ENCODE results near the gene EGR2. TPM values are rescaled to one million over a fixed set of nuclear protein-coding genes. Genes with fewer than 3 reads are reported as not detected.

EGR2 gene
- total RNA-seq, result 1 to 10 TPM; 3.0 to 4.0 TPM
- long read RNA-seq, donor 1, partial matches to known transcripts, result 0 of 1 reads
- long read RNA-seq, donor 1, other reads (novel, unspliced or antisense), result 1 of 1 reads
- long read RNA-seq, donor 2, partial matches to known transcripts, result 0 of 3 reads
- long read RNA-seq, donor 2, other reads (novel, unspliced or antisense), result 3 of 3 reads

DNA sequence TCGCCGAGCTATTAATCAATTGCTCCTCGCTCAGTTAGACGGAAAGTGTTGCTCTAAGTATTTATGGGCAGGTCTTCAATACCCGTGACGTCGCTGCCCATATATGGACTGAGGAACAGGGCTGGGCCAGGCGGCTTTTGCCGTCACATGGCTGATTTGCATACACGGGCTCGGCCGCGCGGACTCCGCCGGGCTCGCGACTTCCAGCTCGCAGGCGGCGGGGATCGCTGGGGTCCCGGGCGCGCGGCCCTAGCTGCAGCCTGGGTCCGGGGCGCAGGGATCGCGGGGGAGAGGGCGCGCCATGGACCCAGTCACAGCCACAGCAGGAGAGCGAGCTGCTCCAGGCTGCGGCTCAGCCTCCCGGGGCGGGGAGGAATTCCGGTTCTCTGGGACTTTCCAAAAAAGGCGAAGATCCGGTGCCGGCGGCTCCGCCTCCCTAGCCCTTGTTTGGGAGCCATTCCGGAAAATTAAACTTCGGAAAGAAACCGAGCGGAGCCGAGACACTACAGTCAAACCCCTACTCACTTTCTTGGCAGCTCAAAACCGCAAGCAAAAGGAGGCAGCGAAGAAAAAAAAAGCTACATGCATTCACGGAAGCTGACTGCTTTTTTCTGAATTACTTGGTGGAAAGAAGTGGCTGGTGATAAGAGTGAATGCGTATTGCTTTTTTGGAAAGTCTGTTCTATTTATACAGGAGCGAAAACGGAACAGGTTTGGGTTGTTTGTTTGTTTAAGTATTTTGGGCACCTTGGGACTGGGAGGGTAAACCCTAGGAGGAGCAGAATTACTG lies at the start of gene EGR2:
Gene EGR2, minus strand, starts transcription at position 36 of the 790 bp plus-strand sequence. CDS start 337 bp downstream, outside the sequence.
- intact Hi-C loops (cut with DNase I), result loop anchor here in 1 of 2 donors (10.0 kb wide), 3 partner anchors 222 to 372 kb away; no protein-coding TSS in a partner anchor

DNA sequence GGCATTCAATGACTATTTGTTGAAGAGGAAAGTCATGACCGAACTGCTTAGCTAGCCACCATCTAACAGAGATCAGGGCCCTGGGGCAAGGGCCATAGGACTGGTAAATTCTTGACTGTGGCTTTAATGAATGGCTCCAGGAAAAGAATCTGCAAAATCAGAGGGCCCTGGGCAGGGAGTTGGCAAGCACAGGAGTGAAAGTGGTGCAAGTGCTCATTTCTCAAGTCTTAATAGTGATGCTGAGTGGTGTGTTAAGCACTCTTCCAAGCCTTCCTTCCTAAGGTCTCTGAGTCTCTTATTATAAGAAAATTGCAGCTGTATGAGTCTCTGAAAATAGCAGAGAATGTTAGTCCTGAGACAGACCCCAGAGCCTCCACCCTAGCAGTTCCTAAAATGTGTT lies 46.3 kb upstream of the EGR2 start:
- no peak for DNase-seq (ENCODE audit: low spot score)
- intact Hi-C loops (cut with DNase I), result no loop called here

More for the DNA sequence above, at the start of gene EGR2:
- DNase-seq (ENCODE audit: low spot score), result peak; percentile 98

DNA sequence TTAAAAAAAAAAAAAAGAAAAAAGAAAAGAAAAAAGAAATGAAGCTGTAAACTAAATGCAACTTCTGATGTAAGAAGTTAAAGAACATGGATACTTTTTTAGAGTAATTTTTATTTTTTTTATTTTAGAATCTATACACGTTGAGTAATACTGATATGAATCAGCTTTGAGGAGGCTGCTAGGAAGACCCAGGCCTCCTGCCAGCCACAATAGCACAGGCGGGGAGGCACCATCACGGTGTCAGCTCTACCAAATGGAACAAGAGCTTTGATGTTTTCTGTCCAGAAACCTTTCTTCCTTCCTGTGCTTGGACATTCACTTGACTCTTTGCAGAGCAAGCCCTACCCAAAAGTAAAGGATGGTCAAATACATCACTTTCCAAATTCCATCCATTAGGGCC lies 45.3 kb upstream of the EGR2 start:
- intact Hi-C loops (cut with DNase I), result no loop called here
- DNase-seq (ENCODE audit: low spot score), result no peak

GRCh38 chr10:62860946-62861345 lies 44.8 kb upstream of the EGR2 start:
- intact Hi-C loops (cut with DNase I), result no loop called here
- DNase-seq (ENCODE audit: low spot score), result no peak

- intact Hi-C loops (cut with DNase I), result no loop called here
- DNase-seq (ENCODE audit: low spot score), result no peak
Measured at GRCh38 chr10:62858364-62858763, 42.2 kb upstream of the EGR2 start.

DNA sequence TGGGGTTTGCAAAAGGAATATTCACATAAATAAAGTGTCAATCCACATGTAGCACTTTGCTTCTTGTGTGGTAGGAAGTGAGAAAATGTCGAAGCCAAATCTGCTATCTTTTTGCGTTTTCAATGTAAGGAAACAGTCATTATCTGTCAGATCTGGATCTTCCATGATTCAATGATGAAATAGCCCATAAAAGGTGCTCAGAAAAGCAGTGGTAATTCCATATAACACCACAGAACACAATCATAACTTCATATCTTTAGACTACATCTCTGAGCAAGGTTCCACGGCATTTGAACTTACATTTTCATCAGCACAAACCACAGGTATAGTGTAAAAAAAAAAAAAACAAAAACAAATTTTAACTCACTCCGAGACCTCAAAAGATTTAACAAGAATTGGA lies 39.9 kb upstream of the EGR2 start:
- no peak for DNase-seq (ENCODE audit: low spot score)
- intact Hi-C loops (cut with DNase I), result no loop called here

DNA sequence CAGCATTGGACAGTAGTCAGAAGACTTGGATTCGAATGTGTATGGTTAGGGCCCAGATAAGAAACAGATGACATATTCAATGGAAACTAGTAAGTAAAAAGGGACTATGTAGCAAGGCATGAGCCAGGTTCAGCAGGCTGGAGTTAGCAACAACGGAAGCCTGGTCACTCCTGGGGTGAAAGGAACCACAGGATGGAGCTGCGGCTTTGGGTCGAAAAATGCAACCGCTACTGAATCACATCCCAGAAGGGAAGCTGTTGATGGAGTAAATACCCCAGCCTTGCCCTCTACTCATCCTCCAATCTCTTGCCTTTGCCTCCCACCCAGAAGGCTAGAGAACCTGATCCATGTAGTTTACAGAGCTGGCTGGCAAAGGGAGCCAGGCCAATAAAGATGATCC lies 37.5 kb upstream of the EGR2 start:
- intact Hi-C loops (cut with DNase I), result no loop called here
- DNase-seq (ENCODE audit: low spot score), result no peak

DNA sequence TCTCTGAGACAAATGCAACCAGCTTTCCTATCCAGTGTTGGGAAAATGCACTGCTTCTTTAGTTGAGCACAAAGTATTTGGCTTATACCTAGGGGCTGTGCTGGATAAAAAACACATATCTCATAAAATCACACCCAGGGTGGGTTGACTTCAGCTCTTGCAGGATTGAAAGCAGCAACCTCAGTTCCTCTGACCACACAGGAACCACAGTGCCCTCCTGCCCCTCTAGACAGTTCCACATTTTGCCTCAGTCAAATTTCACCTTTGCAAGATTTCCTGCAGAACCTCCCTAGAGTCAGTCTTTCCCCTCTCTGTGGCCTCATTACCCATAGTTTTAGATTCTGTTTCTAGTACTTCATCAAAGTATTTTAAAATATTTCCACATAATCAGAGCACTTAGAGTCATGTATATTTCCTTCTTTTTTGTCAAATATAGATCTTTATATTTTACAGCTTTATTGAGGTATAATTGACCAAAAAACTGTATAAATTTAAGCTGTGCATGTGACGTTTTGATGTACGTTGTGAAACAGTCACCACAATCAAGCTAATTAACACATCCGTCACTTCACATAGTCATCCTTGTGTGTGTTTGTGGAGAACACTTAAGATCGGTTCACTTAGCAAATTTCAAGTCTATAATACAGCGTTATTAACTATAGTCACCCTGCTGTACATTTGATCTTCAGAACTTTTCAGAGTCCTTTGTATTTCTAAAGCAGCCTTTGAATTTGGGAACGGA lies 37.0 kb upstream of the EGR2 start:
- DNase-seq (ENCODE audit: low spot score), result no peak
- intact Hi-C loops (cut with DNase I), result no loop called here

DNA sequence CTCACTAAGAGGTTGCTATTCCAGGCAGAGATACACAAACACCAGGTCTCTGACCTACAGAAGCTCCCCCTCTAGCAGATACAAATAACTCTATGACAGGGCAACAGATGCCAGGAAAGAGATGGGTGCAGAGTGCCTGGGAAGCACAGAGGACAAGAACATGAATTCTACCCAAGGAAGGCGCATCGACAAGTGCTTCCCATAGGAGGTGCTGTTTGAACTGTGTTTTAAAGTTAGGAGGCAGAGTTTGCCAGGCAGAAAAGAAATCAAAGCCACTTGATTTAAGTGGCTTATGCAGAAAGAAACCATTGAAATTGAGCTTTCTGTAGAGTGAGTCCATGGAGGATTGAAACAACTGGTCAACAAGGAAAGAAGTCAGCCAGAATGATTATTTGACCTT lies 35.3 kb upstream of the EGR2 start:
- intact Hi-C loops (cut with DNase I), result no loop called here
- no peak for DNase-seq (ENCODE audit: low spot score)

GRCh38 chr10:62850646-62851045 lies 34.5 kb upstream of the EGR2 start:
- intact Hi-C loops (cut with DNase I), result no loop called here
- DNase-seq (ENCODE audit: low spot score), result no peak

GRCh38 chr10:62847433-62847832 lies 31.3 kb upstream of the EGR2 start:
- DNase-seq (ENCODE audit: low spot score), result no peak
- intact Hi-C loops (cut with DNase I), result no loop called here

GRCh38 chr10:62844280-62845011 lies 28.3 kb upstream of the EGR2 start:
- intact Hi-C loops (cut with DNase I), result no loop called here

DNA sequence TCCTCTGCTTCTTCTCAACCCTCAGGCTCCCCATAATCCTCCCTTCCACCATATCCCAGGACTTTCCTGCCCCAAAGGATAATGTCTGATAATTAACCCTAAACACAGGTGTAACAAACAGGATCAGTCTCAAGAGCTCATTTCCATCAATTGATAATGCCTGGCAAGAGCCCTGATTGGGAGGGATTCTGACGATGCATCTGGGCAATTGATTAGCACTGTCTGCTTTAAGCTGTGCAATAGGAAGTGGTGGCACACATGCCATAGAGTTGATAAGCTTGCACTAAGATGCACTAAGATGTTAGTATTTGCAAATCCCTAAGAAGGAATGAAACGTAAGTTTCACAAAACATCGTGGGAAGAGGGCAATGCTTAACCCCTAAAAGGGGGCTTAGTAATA lies 27.4 kb upstream of the EGR2 start:
- intact Hi-C loops (cut with DNase I), result no loop called here
- no peak for DNase-seq (ENCODE audit: low spot score)

More at GRCh38 chr10:62844280-62845011, 28.3 kb upstream of the EGR2 start:
- no peak for DNase-seq (ENCODE audit: low spot score)

DNA sequence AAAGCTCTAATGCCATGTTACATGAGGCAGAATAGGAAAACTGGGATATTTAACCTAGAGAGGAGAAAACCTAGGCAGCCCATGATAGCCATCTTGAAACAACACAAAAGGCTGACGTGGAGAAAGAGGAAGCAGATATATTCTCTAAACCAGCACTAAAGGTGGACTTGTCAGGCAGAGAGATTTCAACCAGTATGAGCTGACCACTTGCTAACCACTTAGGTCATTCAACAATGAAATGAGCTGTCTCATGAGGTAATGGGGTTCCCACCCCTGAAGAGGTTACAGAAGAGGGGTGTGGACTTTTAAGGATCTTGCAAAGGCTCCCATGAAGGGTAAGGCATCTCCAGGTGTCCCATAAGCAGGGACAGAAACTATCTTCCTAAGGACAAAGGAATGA lies 26.8 kb upstream of the EGR2 start:
- intact Hi-C loops (cut with DNase I), result no loop called here
- no peak for DNase-seq (ENCODE audit: low spot score)

DNA sequence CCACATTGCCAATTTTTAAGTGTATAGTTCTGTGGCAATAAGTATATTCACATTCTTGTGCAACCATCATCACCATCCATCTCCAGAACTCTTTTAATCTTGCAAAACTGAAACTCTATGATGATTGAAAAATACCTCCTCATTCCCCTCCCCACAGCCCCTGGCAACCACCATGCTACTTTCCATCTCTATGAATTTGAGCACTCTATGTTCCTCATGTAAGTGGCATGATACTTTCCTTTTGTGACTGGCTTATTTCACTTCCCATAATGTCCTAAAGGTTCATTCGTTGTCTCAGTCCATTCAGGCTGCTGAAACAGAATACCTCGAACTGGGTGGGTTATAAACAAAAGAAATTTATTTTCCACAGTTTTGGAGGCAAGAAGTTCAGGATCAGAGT lies 23.4 kb upstream of the EGR2 start:
- intact Hi-C loops (cut with DNase I), result no loop called here
- DNase-seq (ENCODE audit: low spot score), result no peak

DNA sequence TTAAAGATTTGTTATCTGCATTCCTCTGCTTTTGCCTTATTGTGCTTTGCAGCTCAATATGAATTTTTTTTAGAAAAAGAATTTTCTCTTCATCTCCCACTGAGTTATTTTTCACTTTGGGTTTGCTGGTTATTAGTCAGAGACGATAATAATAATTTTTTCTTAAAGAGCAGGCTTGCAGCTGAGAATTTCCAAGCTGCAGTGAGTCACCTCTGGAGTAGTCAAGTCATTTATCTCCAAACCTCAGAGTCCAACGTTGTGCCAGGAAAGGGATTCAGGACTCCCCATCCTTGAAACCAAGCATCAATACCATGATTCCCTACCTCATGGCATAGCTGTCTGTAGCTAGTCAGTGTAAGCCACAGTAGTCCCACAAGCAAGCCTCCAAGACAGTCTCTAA lies 15.2 kb upstream of the EGR2 start:
- DNase-seq (ENCODE audit: low spot score), result no peak
- intact Hi-C loops (cut with DNase I), result no loop called here

DNA sequence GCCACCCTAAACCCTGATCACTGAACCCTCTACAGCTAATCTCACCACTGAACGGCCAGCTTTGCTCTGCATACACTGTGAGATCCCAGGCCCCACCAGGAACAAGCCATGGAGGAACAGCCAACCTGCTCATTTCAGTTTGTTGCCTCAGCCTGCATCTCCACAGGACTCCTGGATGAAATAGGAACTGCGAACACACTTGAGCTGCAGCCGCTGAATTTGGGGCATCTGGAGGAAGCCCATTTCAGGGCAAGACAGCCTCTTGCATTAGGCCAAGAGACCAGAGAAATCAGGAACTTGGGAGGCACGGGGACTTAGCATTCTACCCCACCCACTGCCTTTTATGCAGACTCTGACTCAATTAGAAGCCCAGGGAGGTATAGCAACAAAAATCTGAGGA lies 14.5 kb upstream of the EGR2 start:
- intact Hi-C loops (cut with DNase I), result no loop called here
- DNase-seq (ENCODE audit: low spot score), result no peak

GRCh38 chr10:62829622-62830021 lies 13.5 kb upstream of the EGR2 start:
- intact Hi-C loops (cut with DNase I), result no loop called here
- DNase-seq (ENCODE audit: low spot score), result no peak

- DNase-seq (ENCODE audit: low spot score), result no peak
- intact Hi-C loops (cut with DNase I), result no loop called here
Measured at GRCh38 chr10:62826273-62826672, 10.1 kb upstream of the EGR2 start.

- DNase-seq (ENCODE audit: low spot score), result no peak
- intact Hi-C loops (cut with DNase I), result no loop called here
Measured at GRCh38 chr10:62820586-62820985, 4.4 kb upstream of the EGR2 start.

Data from posterior vena cava (tissue), 2 donors.